GM06990 (cell line): ENCODE measurements around the gene GRID1.

ENCODE experiments used
- DNase-seq: peaks from one replicate; pipeline ENCODE4 v3.0.0-alpha.2; 2011; ENCODE audit not compliant: insufficient read length; ENCODE audit errors: extremely low read depth
- H3K27me3 ChIP-seq: replicated peaks from 2 replicates; pipeline ENCODE4 v1.6.0; 2011; ENCODE audit warnings: low read length; ENCODE audit not compliant: control insufficient read depth, insufficient read depth
- H3K36me3 ChIP-seq: 2 replicates; pipeline ENCODE4 v1.5.1; 2011; ENCODE audit warnings: low read length; ENCODE audit not compliant: control insufficient read depth, insufficient read depth
- H3K4me3 ChIP-seq: replicated peaks from 2 replicates; pipeline ENCODE4 v1.5.1; 2011; ENCODE audit warnings: low read depth, mild to moderate bottlenecking, control low read depth, low read length
- TF ChIP-seq, protein P1 (sequence below): IDR thresholded peaks from 2 replicates; pipeline ENCODE4 v1.5.1; 2011; ENCODE audit warnings: low read length, control low read depth, mild to moderate bottlenecking, inconsistent platforms; ENCODE audit not compliant: insufficient read depth, poor library complexity, severe bottlenecking

The GRID1 gene

DNA sequence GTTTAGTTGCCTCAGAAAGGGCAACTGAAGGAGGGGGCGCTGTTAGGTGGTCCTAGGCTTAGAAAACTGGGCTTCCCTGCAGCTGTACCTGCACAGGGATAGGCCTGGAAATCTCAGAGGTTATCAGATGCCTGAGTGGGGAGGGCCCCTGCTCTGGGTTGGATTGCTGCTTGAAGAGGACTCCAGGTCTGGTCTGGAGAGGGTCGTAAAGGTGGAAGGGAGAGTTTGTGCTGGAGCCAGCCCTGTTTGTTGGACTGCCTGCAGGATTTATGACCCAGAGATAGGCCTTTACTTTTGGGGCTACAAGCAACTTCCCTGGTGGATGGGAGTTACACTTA lies 765.9 kb downstream of the GRID1 start:
- TF ChIP-seq, protein P1, sequence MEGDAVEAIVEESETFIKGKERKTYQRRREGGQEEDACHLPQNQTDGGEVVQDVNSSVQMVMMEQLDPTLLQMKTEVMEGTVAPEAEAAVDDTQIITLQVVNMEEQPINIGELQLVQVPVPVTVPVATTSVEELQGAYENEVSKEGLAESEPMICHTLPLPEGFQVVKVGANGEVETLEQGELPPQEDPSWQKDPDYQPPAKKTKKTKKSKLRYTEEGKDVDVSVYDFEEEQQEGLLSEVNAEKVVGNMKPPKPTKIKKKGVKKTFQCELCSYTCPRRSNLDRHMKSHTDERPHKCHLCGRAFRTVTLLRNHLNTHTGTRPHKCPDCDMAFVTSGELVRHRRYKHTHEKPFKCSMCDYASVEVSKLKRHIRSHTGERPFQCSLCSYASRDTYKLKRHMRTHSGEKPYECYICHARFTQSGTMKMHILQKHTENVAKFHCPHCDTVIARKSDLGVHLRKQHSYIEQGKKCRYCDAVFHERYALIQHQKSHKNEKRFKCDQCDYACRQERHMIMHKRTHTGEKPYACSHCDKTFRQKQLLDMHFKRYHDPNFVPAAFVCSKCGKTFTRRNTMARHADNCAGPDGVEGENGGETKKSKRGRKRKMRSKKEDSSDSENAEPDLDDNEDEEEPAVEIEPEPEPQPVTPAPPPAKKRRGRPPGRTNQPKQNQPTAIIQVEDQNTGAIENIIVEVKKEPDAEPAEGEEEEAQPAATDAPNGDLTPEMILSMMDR: no peak
- Histone ChIP-seq H3K27me3 (no peaks in the 10 kb centered on the region), H3K4me3 (no peak overlapping the region), H3K36me3 (no peaks in the 10 kb centered on the region)
- no peak for DNase-seq

DNA sequence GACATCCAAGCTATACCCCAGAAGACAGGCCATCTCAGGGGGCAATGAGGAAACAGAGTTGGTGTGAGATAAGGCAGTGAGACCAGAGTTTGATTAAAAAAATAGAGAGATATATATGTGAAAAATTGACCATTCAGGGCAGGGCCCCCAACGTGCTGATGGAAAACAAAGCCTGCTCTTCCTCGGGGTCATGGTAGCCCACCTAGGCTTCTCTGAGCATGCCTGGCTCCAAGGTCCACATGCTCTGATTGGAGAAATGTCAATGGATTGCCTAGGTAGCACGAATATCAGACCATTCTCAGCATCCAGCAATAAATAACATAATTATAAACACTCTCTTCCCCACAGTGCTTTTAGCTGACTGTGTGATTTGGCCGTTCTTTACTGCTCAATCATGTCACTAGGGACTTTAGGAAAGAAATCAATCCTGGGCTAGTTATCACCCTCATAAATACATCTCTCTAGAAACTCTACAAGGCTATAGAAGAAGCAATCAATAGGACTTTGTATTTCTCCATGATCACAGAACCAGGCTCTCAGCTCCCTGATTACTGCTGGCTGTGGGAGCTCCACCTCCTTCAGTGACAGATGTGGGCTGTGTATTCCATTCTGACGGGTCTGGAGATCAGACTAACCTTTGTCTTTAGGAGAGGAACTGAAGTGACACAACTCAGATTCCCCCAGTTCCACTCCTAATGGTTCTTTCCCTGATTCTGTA lies 766.4 kb downstream of the GRID1 start:
- TF ChIP-seq, protein P1: no peak
- Histone ChIP-seq H3K4me3 (no peak overlapping the region), H3K27me3 (no peaks in the 10 kb centered on the region), H3K36me3 (no peaks in the 10 kb centered on the region)
- no peak for DNase-seq

DNA sequence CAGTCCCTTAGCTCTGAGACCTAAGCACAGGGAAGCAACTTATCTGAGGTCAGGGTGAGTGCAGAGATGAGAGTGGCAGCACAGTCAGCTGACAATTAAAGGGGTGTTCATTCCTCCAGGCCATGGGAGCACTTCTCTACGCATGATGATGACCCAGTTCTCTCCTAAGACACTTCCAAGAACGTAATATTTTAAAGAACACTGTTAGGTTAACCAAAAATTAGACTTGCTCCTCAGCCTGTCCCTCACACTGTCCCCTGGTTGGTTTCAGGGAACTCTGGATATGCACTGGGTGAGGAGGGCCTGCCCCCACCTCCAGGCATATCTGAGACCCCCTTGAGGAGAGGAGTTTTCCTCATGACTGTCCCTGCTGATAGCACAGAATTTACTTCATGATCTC lies 767.5 kb downstream of the GRID1 start:
- no peak overlapping the region for H3K4me3 ChIP-seq
- no peaks in the 10 kb centered on the region for H3K36me3 ChIP-seq
- DNase-seq: no peak
- TF ChIP-seq, protein P1: no peak
- no peaks in the 10 kb centered on the region for H3K27me3 ChIP-seq

DNA sequence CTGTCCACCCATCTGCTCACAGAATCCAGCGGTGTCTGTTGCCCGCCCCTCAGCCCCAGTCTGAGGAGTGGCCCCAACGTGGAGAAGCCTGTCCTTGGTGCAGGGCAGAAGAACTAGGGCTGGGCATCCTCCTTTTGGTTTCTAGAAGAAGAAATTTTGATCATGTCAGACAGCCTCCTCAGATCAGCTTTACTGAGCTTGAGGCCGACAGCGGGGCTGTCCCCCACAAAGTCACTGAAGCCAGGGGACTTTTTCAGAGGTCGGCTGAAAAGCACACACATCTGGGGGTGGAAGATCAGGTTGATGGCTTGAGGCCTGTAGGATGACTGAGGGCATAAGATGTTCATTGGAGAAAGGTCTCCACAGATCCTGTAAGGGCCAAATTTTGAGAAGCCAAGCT lies 767.9 kb downstream of the GRID1 start:
- H3K4me3 ChIP-seq: no peak overlapping the region
- H3K27me3 ChIP-seq: no peaks in the 10 kb centered on the region
- TF ChIP-seq, protein P1: no peak
- no peaks in the 10 kb centered on the region for H3K36me3 ChIP-seq
- no peak for DNase-seq

DNA sequence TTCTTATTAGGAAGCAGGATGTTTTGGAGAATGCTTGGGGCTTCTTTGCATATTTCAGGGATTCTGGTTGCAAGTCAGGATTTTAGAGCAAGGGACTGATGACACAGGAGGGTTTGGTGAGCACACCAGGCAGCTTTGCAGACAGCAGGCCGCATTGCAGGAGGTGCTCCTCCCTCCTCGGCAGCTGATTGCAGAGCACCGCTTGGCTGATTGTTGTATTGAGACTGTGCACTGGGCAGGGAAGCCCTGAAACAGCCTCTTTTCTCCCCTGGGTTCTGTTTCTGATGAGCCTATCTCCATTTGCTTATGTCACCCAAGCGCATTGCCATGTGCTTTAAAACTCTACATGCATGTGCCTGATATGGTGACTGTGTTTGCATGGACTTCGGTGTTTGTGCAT lies 769.6 kb downstream of the GRID1 start:
- Histone ChIP-seq H3K4me3 (no peak overlapping the region), H3K27me3 (no peaks in the 10 kb centered on the region), H3K36me3 (no peaks in the 10 kb centered on the region)
- TF ChIP-seq, protein P1: no peak
- no peak for DNase-seq

DNA sequence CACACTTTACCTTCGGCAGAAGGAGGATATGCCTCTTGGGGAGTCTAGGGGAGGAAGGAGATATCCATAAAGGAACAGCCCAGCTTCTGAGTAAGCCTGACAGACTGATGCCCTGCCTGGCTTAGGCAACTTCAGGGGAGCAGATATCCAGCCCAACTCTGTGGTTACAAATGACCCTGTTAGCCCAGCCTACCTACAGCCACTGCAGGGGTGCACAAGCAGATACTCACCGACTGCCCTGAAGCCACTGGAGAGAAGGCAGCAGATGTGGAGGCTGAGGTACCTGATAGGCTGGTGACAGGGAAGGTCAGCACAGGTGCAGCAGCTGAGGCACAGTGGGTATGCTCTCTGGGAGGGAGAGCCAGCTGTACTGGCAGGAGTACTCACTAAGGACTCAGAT lies 770.2 kb downstream of the GRID1 start:
- Histone ChIP-seq H3K27me3 (no peaks in the 10 kb centered on the region), H3K4me3 (no peak overlapping the region), H3K36me3 (no peaks in the 10 kb centered on the region)
- TF ChIP-seq, protein P1: no peak
- DNase-seq: no peak
